HG03575 (cell line): ENCODE results near the gene DRC7.
A peak's percentile ranks its signal among the peaks of the same experiment; 100 is the strongest.
"Not testable (repeated sequence)": the region's sequence is repeated elsewhere in the genome, so short reads cannot be mapped to it uniquely, and the experiment has no call there.

ENCODE experiments used
- ATAC-seq: cut with Tn5 transposase; IDR thresholded peaks from one replicate; pipeline ENCODE4 v1.9.1; 2021; ENCODE audit not compliant: unreplicated experiment, insufficient number of reproducible peaks, low FRiP score; ENCODE audit errors: extremely low read depth

The DRC7 gene

GRCh38 chr16:57727610-57728009 is 33.0 kb downstream of the DRC7 start:
- no peak for ATAC-seq

GRCh38 chr16:57728336-57729181 is 34.0 kb downstream of the DRC7 start:
- ATAC-seq = no peak

- ATAC-seq = no peak
These were observed 34.5 kb downstream of the DRC7 start for GRCh38 chr16:57729182-57729484.

GRCh38 chr16:57729852-57730251 is 35.2 kb downstream of the DRC7 start:
- ATAC-seq = not testable (repeated sequence)

GRCh38 chr16:57730771-57731730 is 36.4 kb downstream of the DRC7 start:
- no peak for ATAC-seq

GRCh38 chr16:57732037-57732436 is 37.4 kb downstream of the DRC7 start:
- ATAC-seq = no peak

GRCh38 chr16:57732714-57733113 is 38.1 kb downstream of the DRC7 start:
- no peak for ATAC-seq

GRCh38 chr16:57734308-57734924 is 39.8 kb downstream of the DRC7 start:
- ATAC-seq = no peak

GRCh38 chr16:57734925-57735754 is 40.5 kb downstream of the DRC7 start:
- peak; percentile 79 for ATAC-seq

- no peak for ATAC-seq
These were observed 41.3 kb downstream of the DRC7 start, which contains the start of gene KATNB1 for GRCh38 chr16:57735755-57736418. TSS of gene KATNB1 (plus strand) at chr16:57735770. CDS start at chr16:57737244, 1,474 bp downstream.

GRCh38 chr16:57736419-57737351 is 42.1 kb downstream of the DRC7 start:
- no peak for ATAC-seq

- ATAC-seq = no peak
These were observed 44.2 kb downstream of the DRC7 start for GRCh38 chr16:57738844-57739243.

GRCh38 chr16:57739756-57740422 is 45.3 kb downstream of the DRC7 start:
- no peak for ATAC-seq

- ATAC-seq = no peak
These were observed 45.9 kb downstream of the DRC7 start for GRCh38 chr16:57740423-57741071.

GRCh38 chr16:57741660-57742191 is 47.1 kb downstream of the DRC7 start:
- no peak for ATAC-seq

GRCh38 chr16:57742543-57742942 is 47.9 kb downstream of the DRC7 start:
- ATAC-seq = no peak
